IMR-90 (cell line): Measurements from ENCODE around the gene BROX. TPM values are rescaled to one million over a fixed set of nuclear protein-coding genes. Genes with fewer than 3 reads are reported as not detected.

Experiments used
- ATAC-seq: fragments of 200-7000 bp; cut with Tn5 transposase; 2 replicates; pipeline ENCODE4 v1.9.1; 2020; ENCODE audit warnings: low read depth, mild to moderate bottlenecking, moderate library complexity
- BruUV-seq: library from RNA; stranded (reverse); fragments of 400-500 nt; replicated peaks from 2 replicates; lab custom pipeline; 2021; lab: Mats Ljungman, UMichigan
- CTCF ChIA-PET: fragments of 300-600 bp; formaldehyde crosslinking; extraction: SDS; loops from one replicate; lab custom pipeline; 2021; ENCODE audit warnings: antibody characterized with exemption; lab: Yijun Ruan, JAX
- POLR2A ChIA-PET: fragments of 300-600 bp; sonication (Branson Sonifier 250); formaldehyde crosslinking; loops from one replicate; lab custom pipeline; 2022; ENCODE audit warnings: antibody characterized with exemption; ENCODE audit not compliant: unreplicated experiment; lab: Charles Lee
- DNase-seq: peaks from one replicate; pipeline ENCODE4 v3.0.0; 2013
- H2AFZ ChIP-seq: replicated peaks from 2 replicates; pipeline ENCODE3; 2013; ENCODE audit warnings: low read length, mild to moderate bottlenecking; ENCODE audit not compliant: poor library complexity
- H2AK5ac ChIP-seq: 2 replicates; pipeline ENCODE4 v1.6.1; 2013; ENCODE audit warnings: low read depth, low read length, inconsistent platforms
- H2AK9ac ChIP-seq: replicated peaks from 2 replicates; pipeline ENCODE3; 2013; ENCODE audit warnings: mild to moderate bottlenecking, low read depth, low read length, moderate library complexity; ENCODE audit not compliant: poor library complexity
- H2BK120ac ChIP-seq: 2 replicates; pipeline ENCODE4 v1.6.1; 2013; ENCODE audit warnings: low read depth, low read length, inconsistent platforms
- H2BK15ac ChIP-seq: 3 replicates; pipeline ENCODE4 v1.6.1; 2013; ENCODE audit warnings: low read depth, low read length, inconsistent platforms
- H2BK20ac ChIP-seq: 2 replicates; pipeline ENCODE4 v1.6.1; 2013; ENCODE audit warnings: low read depth, mild to moderate bottlenecking, inconsistent platforms, low read length, moderate library complexity
- H2BK5ac ChIP-seq: 2 replicates; pipeline ENCODE4 v1.6.1; 2013; ENCODE audit warnings: mild to moderate bottlenecking, low read depth, low read length, inconsistent platforms; ENCODE audit not compliant: poor library complexity, severe bottlenecking
- H3K14ac ChIP-seq: replicated peaks from 2 replicates; pipeline ENCODE4 v1.6.1; 2013; ENCODE audit warnings: low read depth, low read length, inconsistent platforms
- H3K18ac ChIP-seq: 2 replicates; pipeline ENCODE4 v1.6.1; 2013; ENCODE audit warnings: low read depth, low read length, control low read depth
- H3K23ac ChIP-seq: 2 replicates; pipeline ENCODE4 v1.6.1; 2013; ENCODE audit warnings: low read depth, low read length, inconsistent platforms
- H3K27ac ChIP-seq: 2 replicates; pipeline ENCODE4 v1.5.1; 2013; ENCODE audit warnings: mild to moderate bottlenecking, control low read depth, low read length; ENCODE audit not compliant: insufficient read depth
- H3K27me3 ChIP-seq: 2 replicates; pipeline ENCODE4 v1.6.1; 2013; ENCODE audit warnings: low read length; ENCODE audit not compliant: control insufficient read depth, insufficient read depth
- H3K36me3 ChIP-seq: 2 replicates; pipeline ENCODE4 v1.6.1; 2013; ENCODE audit warnings: low read length, mixed read lengths; ENCODE audit not compliant: control insufficient read depth, insufficient read depth
- H3K4ac ChIP-seq: 2 replicates; pipeline ENCODE4 v1.6.1; 2013; ENCODE audit warnings: low read depth, low read length, inconsistent platforms
- H3K4me1 ChIP-seq: 2 replicates; pipeline ENCODE4 v1.6.1; 2013; ENCODE audit warnings: low read length, mixed read lengths; ENCODE audit not compliant: control insufficient read depth, insufficient read depth
- H3K4me2 ChIP-seq: 2 replicates; pipeline ENCODE4 v1.6.1; 2013; ENCODE audit warnings: low read depth, mild to moderate bottlenecking, control low read depth, low read length, moderate library complexity
- H3K4me3 ChIP-seq: 2 replicates; pipeline ENCODE4 v1.5.1; 2013; ENCODE audit warnings: low read depth, mild to moderate bottlenecking, control low read depth, low read length, moderate library complexity; ENCODE audit not compliant: insufficient read depth
- H3K56ac ChIP-seq: 2 replicates; pipeline ENCODE4 v1.6.1; 2013; ENCODE audit warnings: low read length, inconsistent platforms; ENCODE audit not compliant: insufficient read depth; ENCODE audit errors: extremely low read depth
- H3K79me1 ChIP-seq, 2 experiments: 2 replicates each; pipeline ENCODE4 v1.6.1; 2013; ENCODE audit warnings: low read length in 2 of 2, inconsistent platforms in 1 of 2, low read depth in 1 of 2
- H3K9ac ChIP-seq: 2 replicates; pipeline ENCODE4 v1.6.1; 2013; ENCODE audit warnings: low read depth, low read length, control low read depth
- H3K9me1 ChIP-seq: 2 replicates; pipeline ENCODE4 v1.6.1; 2013; ENCODE audit warnings: low read length, inconsistent platforms; ENCODE audit not compliant: insufficient read depth
- H3K9me3 ChIP-seq: 2 replicates; pipeline ENCODE4 v1.6.1; 2013; ENCODE audit warnings: low read length; ENCODE audit not compliant: control insufficient read depth, insufficient read depth
- H4K20me1 ChIP-seq: 2 replicates; pipeline ENCODE4 v1.6.1; 2013; ENCODE audit warnings: low read length, inconsistent platforms; ENCODE audit not compliant: insufficient read depth
- H4K5ac ChIP-seq: 2 replicates; pipeline ENCODE4 v1.6.1; 2013; ENCODE audit warnings: mild to moderate bottlenecking, low read depth, low read length, control low read depth
- H4K8ac ChIP-seq, 2 experiments: 2 replicates each; pipeline ENCODE4 v1.6.1; 2013; ENCODE audit warnings: low read depth in 2 of 2, low read length in 2 of 2, control low read depth in 1 of 2, inconsistent platforms in 1 of 2
- H4K91ac ChIP-seq: 2 replicates; pipeline ENCODE4 v1.6.1; 2013; ENCODE audit warnings: low read depth, low read length, inconsistent platforms; ENCODE audit not compliant: insufficient read depth
- BHLHE40 ChIP-seq: fragments of 150-350 bp; IDR thresholded peaks from 2 replicates; pipeline ENCODE4 v1.6.1; 2016; ENCODE audit warnings: mild to moderate bottlenecking, low read depth, low read length
- CEBPB ChIP-seq: IDR thresholded peaks from 2 replicates; pipeline ENCODE4 v1.6.1; 2012; ENCODE audit warnings: low read depth, low read length, improper control_type of control experiment
- CHD1 ChIP-seq: IDR thresholded peaks from 2 replicates; pipeline ENCODE4 v1.6.1; 2012; ENCODE audit warnings: low read depth, low read length, improper control_type of control experiment
- ELK1 ChIP-seq: fragments of 150-350 bp; IDR thresholded peaks from 2 replicates; pipeline ENCODE4 v1.6.1; 2016; ENCODE audit warnings: low read depth, mild to moderate bottlenecking, low read length, moderate library complexity, borderline replicate concordance
- FOS ChIP-seq: fragments of 150-350 bp; IDR thresholded peaks from 2 replicates; pipeline ENCODE4 v1.6.1; 2016; ENCODE audit warnings: low read depth, low read length
- MAFK ChIP-seq: IDR thresholded peaks from 2 replicates; pipeline ENCODE4 v1.6.1; 2012; ENCODE audit warnings: low read depth, low read length, improper control_type of control experiment
- MAZ ChIP-seq: IDR thresholded peaks from 2 replicates; pipeline ENCODE4 v1.6.1; 2012; ENCODE audit warnings: low read depth, mild to moderate bottlenecking, low read length, improper control_type of control experiment, moderate library complexity, borderline replicate concordance
- MXI1 ChIP-seq: IDR thresholded peaks from 2 replicates; pipeline ENCODE4 v1.6.1; 2012; ENCODE audit warnings: low read depth, mild to moderate bottlenecking, low read length, moderate library complexity, borderline replicate concordance
- POLR2A ChIP-seq: IDR thresholded peaks from 2 replicates; pipeline ENCODE4 v1.6.1; 2012; ENCODE audit warnings: mild to moderate bottlenecking, low read depth, low read length
- RAD21 ChIP-seq: IDR thresholded peaks from 2 replicates; pipeline ENCODE4 v1.6.1; 2012; ENCODE audit warnings: low read length, improper control_type of control experiment
- RCOR1 ChIP-seq: IDR thresholded peaks from 2 replicates; pipeline ENCODE4 v1.6.1; 2012; ENCODE audit warnings: mild to moderate bottlenecking, low read length, improper control_type of control experiment; ENCODE audit not compliant: insufficient replicate concordance
- RFX5 ChIP-seq: IDR thresholded peaks from 2 replicates; pipeline ENCODE4 v1.8.0; 2012; ENCODE audit warnings: low read depth, mild to moderate bottlenecking, low read length, moderate library complexity
- SMC3 ChIP-seq: fragments of 150-350 bp; IDR thresholded peaks from 2 replicates; pipeline ENCODE4 v1.6.1; 2016; ENCODE audit warnings: low read depth, mild to moderate bottlenecking, antibody characterized with exemption, low read length, moderate library complexity
- WGBS, 2 experiments: methylation state at CpG; one replicate each; pipeline versions ENCODE4 v1.1.5 to v1.1.7; 2013; ENCODE audit warnings: missing lambda C conversion rate in 2 of 2; ENCODE audit not compliant: insufficient read length in 1 of 2; ENCODE audit errors: extremely low coverage in 2 of 2; 5-methylcytosine and 5-hydroxymethylcytosine counted together
- dilution Hi-C: fragments of 300-500 bp; cut with HindIII; formaldehyde crosslinking; loops from one replicate; pipeline ENCODE4 v1.14.3; 2018; ENCODE audit warnings: low sequenced_read_pairs; ENCODE audit not compliant: unreplicated experiment
- in situ Hi-C: fragments of 300-500 bp; cut with MboI; formaldehyde crosslinking; loops from 3 replicates; pipeline ENCODE4 v1.14.3; 2019; ENCODE audit warnings: low sequenced_read_pairs, inconsistent platforms, mixed read lengths
- intact Hi-C: fragments of 100-400 bp; cut with micrococcal nuclease; formaldehyde crosslinking; loops from 2 replicates; pipeline ENCODE4 v1.10.0; 2022
- polyA plus RNA-seq, 3 experiments: library from polyadenylated mRNA; depleted of rRNA; stranded (reverse); fragments of >200 nt; gene quantifications; 2 replicates each; pipeline ENCODE4 v1.2.3, GENCODE V29; 2012; ENCODE audit warnings: low replicate concordance in 1 of 3
- total RNA-seq: library from RNA; depleted of rRNA; stranded (reverse); fragments of >200 nt; gene quantifications from 2 replicates; pipeline ENCODE4 v1.2.3, GENCODE V29; 2012
- TF ChIP-seq, protein P1 (sequence below): fragments of 150-350 bp; IDR thresholded peaks from 2 replicates; pipeline ENCODE4 v1.6.1; 2017; ENCODE audit warnings: mild to moderate bottlenecking, antibody characterized with exemption, low read length, low read depth

Gene BROX
- total and polyA plus RNA-seq, 2 of the 4 experiments (the other 2 are of a cell fraction) = 6.8 to 43.4 TPM

GRCh38 chr1:222732216-222733159 lies 20.1 kb downstream of the BROX start:
- ATAC-seq (no peak), DNase-seq (no peak)
- Histone ChIP-seq H4K8ac (no peak overlapping the region), H2BK20ac (no peak overlapping the region), H2AK5ac (no peak overlapping the region), H2BK5ac (no peak overlapping the region), H3K27ac (no peak overlapping the region), H3K9me3 (no peaks in the 10 kb centered on the region), H3K4me1 (peaks cover 6% of the 10 kb centered on the region), H4K5ac (no peak overlapping the region), H3K9ac (no peak overlapping the region), H3K56ac (no peak overlapping the region), H3K9me1 (no peaks in the 10 kb centered on the region), H3K27me3 (no peaks in the 10 kb centered on the region), H4K91ac (no peak overlapping the region), H3K18ac (no peak overlapping the region), H3K4me3 (no peak overlapping the region), H3K4ac (no peak overlapping the region), H3K14ac (no peak overlapping the region), H4K20me1 (no peaks in the 10 kb centered on the region), H3K4me2 (no peak overlapping the region), H3K79me1 (no peaks in the 10 kb centered on the region), H2BK15ac (no peak overlapping the region), H3K36me3 (peaks cover 25% of the 10 kb centered on the region), H3K23ac (no peak overlapping the region), H2BK120ac (no peak overlapping the region), H2AFZ (no peak overlapping the region), H2AK9ac (no peak overlapping the region)
- BruUV-seq = no TSS peak
- TF ChIP-seq RFX5 (no peak), POLR2A (no peak), MAFK (no peak), CHD1 (no peak), ELK1 (no peak), MXI1 (no peak), RAD21 (no peak), FOS (no peak), CEBPB (no peak), RCOR1 (no peak), SMC3 (no peak), BHLHE40 (no peak), MAZ (no peak)
- TF ChIP-seq, protein P1, sequence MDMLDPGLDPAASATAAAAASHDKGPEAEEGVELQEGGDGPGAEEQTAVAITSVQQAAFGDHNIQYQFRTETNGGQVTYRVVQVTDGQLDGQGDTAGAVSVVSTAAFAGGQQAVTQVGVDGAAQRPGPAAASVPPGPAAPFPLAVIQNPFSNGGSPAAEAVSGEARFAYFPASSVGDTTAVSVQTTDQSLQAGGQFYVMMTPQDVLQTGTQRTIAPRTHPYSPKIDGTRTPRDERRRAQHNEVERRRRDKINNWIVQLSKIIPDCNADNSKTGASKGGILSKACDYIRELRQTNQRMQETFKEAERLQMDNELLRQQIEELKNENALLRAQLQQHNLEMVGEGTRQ = no peak
- intact Hi-C loops (no loop called here), in situ Hi-C loops (no loop called here), dilution Hi-C loops (no loop called here)
- no CpG with 5 or more reads among the region's 3 CpGs for WGBS, 2 experiments
- ChIA-PET CTCF (interaction anchor here (1.2 kb wide), 1 partner anchor 15 kb away, joined by 3 read pairs; no protein-coding TSS in a partner anchor), POLR2A (no interaction called here)
